H1 (cell line): ENCODE data around the gene SLC26A11. TPM values are rescaled to one million over a fixed set of nuclear protein-coding genes. Genes with fewer than 3 reads are reported as not detected.

Experiments used
- CHD7 ChIP-seq: fragments of 300-600 bp; sonication (generic); IDR thresholded peaks from 2 replicates; pipeline ENCODE4 v1.7.1; 2012; ENCODE audit warnings: low read length, moderate library complexity, mild to moderate bottlenecking, inconsistent platforms; ENCODE audit not compliant: insufficient replicate concordance
- polyA plus RNA-seq, 7 experiments: library from polyadenylated mRNA; depleted of rRNA in 3 of 7; stranded (reverse) in 5 of 7; unstranded in 2 of 7; fragments of >200 nt in 5 of 7; fragments of 200-250 nt in 2 of 7; gene quantifications; 1 replicate in 5 of 7; 2 replicates in 1 of 7; 4 replicates in 1 of 7; pipeline versions ENCODE4 v1.2.1 to v1.2.3, GENCODE V29; 2011 to 2013; ENCODE audit warnings: missing spikeins in 2 of 7, mixed read lengths in 2 of 7
- total RNA-seq: library from RNA; stranded (reverse); fragmentation: NEBNext Ultra II Directional; extraction: Animal tissue kit (Norgen Biotek cat#: 25700); gene quantifications from 2 replicates; pipeline ENCODE4 v1.2.1, GENCODE V29; 2021

SLC26A11 gene
- total and polyA plus RNA-seq, 2 of the 8 experiments (the other 6 are each of a cell fraction or from before 2014, with no cell fraction given), result 15.5 to 25.9 TPM

- no peak for TF ChIP-seq CHD7
These were observed 25.5 kb downstream of the SLC26A11 start (continued) for GRCh38 chr17:80245566-80246265.
